Mammary epithelial cell (primary cell): Measurements from ENCODE around the gene RO60.

ENCODE experiments used
- EZH2 ChIP-seq: IDR thresholded peaks from 2 replicates; pipeline ENCODE4 v1.6.1; 2012; ENCODE audit warnings: low read length, inconsistent platforms, borderline replicate concordance
- TF ChIP-seq, protein P1 (sequence below), 2 donors: IDR thresholded peaks in 1 of 2; conservative IDR thresholded peaks in 1 of 2; 2 replicates each; pipeline ENCODE4 v1.5.1; 2011 to 2012; ENCODE audit warnings: inconsistent platforms in 2 of 2, low read length in 2 of 2, mild to moderate bottlenecking in 2 of 2, control low read depth in 1 of 2, low read depth in 1 of 2; ENCODE audit not compliant: insufficient read depth in 1 of 2; ENCODE audit errors: extremely low read depth in 1 of 2

DNA sequence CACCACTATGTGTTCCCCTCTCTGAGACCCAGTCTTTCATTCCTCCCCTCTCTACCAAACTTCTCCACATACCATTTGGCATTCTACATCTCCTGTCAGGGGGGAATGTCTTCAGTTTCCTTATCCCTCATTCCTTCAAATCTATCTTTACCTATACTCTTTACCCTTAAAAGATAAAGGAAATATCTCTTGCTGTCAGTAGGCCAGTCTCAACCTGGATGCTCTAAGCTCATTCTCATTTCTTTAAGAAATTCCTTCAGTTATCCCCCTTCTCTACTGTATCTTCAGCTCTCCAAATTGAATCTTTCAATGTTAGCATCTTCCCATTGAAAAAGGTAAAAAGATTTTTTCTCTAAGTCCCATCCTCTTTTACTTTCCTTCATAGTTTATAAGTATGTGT, 6.5 kb downstream of the RO60 start:
- no peak for TF ChIP-seq EZH2
- TF ChIP-seq, protein P1, sequence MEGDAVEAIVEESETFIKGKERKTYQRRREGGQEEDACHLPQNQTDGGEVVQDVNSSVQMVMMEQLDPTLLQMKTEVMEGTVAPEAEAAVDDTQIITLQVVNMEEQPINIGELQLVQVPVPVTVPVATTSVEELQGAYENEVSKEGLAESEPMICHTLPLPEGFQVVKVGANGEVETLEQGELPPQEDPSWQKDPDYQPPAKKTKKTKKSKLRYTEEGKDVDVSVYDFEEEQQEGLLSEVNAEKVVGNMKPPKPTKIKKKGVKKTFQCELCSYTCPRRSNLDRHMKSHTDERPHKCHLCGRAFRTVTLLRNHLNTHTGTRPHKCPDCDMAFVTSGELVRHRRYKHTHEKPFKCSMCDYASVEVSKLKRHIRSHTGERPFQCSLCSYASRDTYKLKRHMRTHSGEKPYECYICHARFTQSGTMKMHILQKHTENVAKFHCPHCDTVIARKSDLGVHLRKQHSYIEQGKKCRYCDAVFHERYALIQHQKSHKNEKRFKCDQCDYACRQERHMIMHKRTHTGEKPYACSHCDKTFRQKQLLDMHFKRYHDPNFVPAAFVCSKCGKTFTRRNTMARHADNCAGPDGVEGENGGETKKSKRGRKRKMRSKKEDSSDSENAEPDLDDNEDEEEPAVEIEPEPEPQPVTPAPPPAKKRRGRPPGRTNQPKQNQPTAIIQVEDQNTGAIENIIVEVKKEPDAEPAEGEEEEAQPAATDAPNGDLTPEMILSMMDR (conservative IDR thresholded peaks at IDR 0.05 in 1 of 2, IDR thresholded peaks at IDR 0.05 in 1 of 2; ENCODE audit: extremely low read depth in 1 of 2, insufficient read depth in 1 of 2, low read depth in 1 of 2, low read length in 2 of 2), result no peak
